GM21737 (cell line): ENCODE data around the gene TSPAN10.

Experiments used
- ATAC-seq: cut with Tn5 transposase; IDR thresholded peaks from one replicate; pipeline ENCODE4 v1.9.1; 2021; ENCODE audit warnings: mild to moderate bottlenecking, moderate library complexity; ENCODE audit not compliant: unreplicated experiment

TSPAN10 gene

DNA sequence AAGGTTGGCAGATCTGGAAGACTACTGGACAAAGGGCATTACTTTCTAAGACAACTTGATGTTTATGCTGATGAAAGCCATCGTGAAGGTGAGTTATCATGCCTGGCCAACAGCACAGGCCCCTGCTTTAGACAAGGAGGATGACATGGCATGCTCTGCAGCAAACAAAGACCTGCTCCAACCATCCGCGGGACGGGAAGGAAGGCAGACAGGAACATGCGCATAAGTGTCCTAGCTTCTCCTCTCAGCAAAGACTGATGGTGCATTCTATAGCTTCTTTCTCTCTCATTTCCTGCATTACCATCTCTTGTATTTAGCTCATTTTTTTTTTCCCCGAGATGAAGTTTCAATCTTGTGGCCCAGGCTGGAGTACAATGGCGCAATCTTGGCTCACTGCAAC lies 5.5 kb upstream of the TSPAN10 start:
- no peak for ATAC-seq

DNA sequence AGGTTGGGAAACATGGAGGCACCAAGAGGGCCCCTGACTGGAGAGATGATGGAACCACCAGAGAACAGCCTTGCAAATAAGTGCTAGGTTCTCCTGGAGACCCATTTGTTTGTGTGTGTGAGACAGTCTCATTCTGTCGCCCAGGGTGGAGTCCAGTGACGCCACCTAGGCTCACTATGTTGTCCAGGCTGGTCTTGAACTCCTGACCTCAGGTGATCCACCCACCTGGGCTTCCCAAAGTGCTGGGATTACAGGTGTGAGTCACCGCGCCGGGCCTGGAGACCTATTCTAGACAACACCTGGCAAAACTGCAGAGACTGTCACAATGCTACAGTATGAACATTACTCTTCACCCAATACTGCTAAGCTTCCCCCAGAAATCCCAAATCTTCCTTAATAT lies 1.6 kb upstream of the TSPAN10 start:
- no peak for ATAC-seq

DNA sequence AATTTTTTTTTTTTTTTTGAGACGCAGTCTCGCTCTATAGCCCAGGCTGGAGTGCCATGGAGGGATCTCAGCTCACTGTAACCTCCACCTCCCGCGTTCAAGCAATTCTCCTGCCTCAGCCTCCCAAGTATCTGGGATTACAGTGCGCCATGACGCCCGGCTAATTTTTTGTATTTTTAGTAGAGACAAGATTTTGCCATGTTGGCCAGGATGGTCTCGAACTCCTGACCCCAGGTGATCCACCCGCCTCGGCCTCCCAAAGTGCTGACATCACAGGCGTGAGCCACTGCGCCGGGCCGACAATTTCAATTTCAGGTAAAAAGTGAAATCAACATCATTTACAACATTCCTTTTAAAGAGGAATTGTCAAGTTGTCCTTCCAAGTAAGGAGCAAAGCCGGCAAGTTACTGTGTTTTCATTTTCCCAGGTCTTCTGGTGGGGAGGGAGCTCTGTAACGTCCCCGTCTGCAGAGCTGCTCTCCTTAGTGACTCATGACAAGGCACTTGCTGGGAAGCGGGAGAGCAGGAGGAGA lies 957 bp upstream of the TSPAN10 start:
- ATAC-seq, result no peak

DNA sequence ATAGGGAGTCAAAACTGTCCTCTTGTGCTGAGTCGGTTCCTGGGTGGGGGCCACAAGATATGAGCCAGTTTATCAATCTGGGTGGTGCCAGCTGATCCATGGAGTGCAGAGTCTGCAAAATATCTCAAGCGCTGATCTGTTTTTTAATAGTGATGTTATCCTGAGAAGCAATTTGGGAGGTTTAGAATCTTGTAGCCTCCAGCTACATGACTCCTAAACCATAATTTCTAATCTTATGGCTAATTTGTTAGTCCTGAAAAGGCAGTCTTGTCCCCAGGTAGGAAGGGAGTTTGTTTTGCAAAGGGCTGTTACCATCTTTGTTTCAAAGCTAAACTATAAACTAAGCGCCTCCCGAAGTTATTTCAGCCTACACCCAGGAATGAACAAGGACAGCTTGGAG lies 1.7 kb downstream of the TSPAN10 start:
- no peak for ATAC-seq

DNA sequence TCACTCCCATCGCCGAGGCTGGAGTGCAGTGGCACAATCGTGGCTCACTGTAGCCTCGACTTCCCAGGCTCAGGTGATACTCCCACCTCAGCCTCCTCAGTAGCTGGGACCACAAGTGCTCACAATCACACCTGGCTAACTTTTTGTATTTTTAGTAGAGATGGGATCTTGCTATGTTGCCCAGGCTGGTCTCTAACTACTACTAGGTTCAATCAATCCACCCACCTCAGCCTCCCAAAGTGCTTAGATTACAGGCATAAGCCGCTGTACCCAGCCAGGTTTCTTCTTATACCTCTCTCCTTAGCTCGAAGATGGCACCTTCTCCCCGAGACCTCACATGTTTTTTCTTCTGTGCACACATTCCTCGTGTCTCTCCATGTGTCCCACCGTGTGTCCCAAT lies 3.0 kb downstream of the TSPAN10 start:
- ATAC-seq, result no peak

DNA sequence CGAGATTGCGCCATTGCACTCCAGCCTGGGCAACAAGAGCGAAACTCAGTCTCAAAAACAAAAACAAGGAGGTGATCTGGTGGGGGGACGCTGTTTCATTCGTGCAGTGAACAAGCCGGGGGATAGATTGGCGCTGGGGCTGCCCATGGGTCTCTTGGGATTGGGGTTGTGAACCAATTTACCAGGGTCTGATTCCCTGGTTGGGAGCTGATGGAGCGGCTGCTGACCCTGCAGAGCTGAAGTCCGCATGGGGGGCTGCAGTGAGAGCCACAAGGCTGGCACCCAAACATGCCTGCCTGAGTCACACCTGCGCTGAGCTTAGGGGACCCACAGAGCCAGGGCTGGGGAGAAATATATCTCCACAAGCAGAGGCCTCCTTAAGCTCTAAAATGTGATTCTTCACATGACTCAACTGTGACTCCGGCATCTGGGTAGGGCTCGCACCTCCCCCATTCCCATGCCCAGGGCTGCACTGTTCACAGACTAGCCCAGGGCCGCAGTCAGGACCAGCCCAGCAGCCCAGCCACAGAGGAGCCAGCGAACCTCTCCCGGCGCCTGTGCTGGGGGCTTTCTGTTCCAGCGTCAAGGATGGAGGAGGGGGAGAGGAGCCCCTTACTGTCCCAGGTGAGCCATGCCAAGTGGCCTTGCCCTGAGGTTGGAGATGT lies 5.0 kb downstream of the TSPAN10 start:
- ATAC-seq, result no peak

DNA sequence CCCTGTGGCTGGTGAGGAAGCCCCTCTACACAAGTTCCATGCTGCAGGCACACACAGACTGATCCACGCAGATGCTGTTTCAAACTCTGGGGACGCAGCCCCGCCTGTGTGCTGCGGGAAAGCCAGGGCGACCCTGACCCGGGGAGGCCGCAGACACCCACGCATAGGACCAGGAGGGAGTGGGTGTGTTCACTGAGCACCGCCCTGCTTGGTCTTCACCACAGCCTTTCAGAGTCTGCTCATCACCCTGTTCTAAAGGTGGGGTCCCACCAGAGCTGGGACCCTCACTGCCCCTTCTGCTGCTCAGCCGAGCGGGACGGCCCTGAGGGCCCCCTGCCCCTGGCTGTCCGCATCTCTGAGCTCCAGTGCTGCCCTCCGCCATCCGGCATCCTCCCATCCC lies 7.5 kb downstream of the TSPAN10 start:
- ATAC-seq, result no peak

DNA sequence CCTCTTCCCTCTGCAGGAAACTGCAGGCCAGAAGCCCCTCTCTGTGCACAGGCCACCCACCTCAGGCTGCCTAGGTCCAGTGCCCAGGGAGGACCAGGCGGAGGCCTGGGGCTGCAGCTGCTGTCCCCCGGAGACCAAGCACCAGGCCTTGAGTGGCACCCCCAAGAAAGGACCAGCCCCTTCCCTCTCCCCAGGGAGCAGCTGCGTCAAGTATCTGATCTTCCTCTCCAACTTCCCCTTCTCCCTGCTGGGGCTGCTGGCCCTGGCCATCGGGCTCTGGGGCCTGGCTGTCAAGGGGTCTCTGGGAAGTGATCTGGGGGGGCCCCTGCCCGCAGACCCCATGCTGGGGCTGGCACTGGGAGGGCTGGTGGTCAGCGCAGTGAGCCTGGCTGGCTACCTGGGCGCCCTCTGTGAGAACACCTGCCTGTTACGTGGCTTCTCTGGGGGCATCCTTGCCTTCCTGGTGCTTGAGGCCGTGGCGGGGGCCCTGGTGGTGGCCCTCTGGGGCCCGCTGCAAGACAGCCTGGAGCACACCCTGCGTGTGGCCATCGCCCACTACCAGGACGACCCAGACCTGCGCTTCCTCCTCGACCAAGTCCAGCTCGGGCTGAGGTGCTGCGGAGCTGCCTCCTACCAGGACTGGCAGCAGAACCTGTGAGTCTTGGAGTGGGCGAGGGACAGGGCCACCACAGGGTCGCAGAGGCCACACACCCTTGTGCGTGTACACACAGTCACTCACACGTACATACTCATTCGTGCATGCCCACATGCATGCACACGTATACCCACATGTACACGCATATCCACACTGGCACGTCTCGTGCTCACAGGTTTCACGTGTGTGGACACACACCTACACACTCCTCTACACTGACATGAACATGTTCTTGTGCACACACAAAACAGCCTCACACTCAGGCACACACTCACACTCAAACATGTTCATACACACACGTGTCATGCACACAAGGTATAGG lies 8.3 kb downstream of the TSPAN10 start:
- no peak for ATAC-seq

DNA sequence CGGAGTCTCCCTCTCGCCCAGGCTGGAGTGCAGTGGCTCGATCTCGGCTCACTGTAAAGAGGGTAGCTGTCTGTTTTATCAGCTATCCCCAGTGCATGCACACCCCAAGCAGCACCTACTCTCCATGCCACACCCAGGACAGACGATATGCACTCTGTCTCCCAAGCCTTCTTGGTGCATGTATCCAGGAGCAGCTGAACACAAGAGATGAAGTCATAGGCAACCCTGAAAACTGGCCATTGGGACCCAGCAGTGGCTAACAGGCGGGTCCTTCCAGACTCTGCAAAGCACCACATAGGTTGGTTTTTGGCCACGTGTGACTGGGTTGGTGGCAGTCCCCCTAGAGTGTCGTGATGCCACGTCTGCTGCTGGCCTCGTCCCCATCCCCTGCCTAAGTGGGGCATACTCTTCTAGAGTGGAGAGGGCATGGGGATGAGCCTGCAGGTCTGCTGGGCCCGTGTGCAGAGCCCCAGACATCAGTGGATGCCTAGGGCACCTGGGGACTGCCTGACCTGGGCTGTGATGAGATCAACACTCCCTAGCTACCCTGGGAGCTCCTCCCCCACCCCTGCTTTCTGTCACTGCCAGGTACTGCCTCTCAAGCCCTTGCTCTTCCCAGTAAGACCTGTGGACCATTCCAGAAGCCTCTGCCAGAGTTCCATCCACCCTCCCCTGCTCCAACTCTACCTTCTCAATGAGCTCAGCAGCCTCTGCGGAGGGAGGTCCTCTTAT lies 10.0 kb downstream of the TSPAN10 start:
- ATAC-seq, result no peak

DNA sequence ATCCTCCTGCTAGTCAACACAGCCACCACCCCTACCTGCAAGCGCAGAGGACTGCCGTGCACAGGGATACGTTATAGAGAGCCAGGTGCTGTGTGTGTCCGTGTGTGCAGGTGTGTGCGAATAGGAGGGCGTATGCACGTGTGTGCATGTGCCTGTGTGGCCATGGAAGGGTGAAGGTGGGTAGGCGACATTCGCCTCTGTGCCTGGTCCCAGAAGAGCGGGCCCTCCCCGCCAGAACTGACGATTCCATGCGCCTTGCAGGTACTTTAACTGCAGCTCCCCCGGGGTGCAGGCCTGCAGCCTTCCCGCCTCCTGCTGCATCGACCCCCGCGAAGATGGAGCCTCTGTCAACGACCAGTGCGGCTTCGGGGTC lies 10.6 kb downstream of the TSPAN10 start:
- no peak for ATAC-seq

DNA sequence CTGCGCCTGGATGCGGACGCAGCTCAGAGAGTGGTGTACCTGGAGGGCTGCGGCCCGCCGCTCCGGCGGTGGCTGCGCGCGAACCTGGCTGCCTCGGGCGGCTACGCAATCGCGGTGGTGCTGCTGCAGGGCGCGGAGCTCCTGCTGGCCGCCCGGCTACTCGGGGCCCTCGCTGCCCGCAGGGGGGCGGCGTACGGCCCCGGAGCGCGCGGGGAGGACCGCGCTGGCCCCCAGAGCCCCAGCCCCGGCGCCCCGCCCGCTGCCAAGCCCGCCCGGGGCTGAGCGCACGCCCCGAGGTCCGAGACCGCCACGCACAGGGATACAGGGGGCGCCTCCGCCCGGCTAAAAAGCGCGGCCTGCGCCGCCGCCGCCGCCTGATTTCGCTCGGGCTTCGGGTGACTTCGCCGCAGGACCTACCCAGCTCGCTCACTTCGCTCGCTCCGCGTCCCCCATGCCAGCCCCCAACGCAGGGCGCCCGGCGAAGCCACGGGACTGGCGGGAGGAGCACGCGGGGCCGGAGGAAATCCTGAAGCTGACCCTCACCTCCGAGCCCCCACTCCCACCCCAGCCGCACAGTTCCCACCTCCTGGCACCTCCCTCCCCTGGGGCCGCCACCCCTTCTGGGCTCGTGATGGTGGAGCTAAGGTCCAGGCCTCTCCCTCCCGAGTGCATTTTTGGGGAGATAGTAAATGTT lies 11.2 kb downstream of the TSPAN10 start:
- no peak for ATAC-seq

DNA sequence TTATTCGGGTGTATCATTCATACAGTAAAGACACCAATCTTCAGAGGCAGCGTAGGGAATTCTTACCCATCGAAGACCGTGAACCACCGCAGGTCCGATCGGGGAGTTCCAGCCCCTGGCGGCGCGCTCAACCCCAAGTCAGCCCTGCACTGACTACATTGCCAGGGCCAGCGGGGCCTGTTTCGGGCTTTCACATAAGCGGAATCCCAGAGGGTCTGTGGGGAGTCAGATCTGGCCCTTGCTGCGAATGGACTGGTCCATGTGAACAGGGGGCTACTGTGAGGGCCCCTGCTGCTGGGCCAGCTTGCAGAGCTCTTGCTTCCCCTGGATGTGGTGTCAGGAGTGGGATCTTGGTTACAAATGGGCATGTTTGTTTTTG lies 11.7 kb downstream of the TSPAN10 start:
- ATAC-seq, result no peak

DNA sequence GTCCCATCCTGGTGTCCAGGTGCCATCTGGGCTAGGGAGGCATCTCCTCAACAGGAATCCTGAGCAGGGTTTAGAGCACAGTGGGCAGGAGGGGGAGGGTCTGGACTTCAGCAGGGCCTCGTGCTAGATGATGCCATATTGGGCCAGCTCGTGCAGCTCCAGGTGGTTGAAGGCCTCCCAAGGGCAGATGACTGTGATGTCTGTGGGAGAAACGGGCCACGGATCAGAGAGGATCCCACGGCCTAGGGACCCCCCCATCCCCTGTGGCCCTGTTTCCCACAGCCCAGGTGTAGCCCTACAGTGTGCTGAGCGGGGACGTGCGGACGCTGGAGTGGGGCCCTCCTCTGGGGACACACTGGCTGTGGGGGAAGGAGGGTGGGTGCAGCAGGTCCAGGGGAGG lies 14.0 kb downstream of the TSPAN10 start:
- ATAC-seq, result no peak

DNA sequence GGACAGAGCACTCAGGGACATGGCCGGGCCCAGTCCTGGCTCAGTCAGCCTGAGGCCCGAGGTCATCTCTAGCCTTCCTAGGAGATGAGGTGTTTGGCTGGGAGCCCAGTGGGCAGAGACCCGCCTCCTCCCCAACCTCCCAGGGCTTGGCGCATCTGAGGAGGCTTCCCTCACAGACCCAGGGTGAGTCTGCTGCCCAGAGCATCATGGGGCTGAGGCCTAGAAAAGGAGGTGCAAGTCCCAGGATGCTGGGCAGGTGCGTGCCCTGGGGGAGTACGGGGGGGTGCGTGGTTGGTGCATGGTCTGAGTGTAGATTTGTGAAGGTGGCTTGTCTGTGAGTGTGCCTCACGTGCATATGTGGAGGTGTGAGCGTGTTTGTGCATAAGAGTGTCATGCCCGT lies 14.7 kb downstream of the TSPAN10 start:
- ATAC-seq, result no peak

DNA sequence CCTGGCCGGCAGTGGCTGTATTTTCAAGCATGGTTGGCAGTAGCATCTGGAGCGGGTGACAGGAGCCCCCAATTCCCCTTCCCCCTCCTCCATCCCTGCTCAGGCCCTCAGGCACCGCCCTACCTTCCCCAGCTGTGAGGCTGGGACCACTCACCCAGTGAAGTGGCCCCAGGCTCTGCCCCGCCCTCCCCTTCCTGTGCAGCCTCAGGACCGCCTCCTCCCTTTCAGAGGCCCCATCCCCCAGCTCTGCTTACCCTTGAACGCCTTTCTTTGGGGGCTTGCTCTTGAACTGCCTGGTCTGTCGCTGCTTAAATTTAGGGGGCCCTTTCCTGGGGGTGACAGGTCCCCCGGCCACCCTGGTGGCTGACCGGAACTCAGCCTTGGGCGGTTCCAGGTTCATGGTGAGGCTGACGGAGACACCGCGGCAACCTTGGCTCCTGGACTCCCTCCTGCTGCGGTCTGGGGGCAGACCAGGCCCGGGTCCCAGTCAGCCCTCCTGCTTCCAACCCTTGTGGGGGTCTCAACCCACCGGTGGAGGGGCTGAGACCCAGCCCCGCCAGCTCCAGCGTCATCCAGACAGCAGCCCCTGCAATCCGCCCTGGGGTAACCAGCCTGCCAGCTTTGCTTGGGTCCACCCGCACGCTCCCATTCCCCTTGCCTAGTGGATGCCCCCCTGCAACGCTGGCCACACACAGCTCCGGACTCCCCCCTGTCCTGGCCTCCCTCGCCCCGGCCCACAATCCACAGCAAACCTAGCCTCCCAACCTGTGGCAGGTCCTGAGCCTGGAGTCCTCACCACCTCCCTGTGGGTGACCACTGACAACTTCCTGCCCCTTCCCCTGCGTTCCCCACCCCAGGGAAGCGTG lies 16.1 kb downstream of the TSPAN10 start:
- no peak for ATAC-seq

DNA sequence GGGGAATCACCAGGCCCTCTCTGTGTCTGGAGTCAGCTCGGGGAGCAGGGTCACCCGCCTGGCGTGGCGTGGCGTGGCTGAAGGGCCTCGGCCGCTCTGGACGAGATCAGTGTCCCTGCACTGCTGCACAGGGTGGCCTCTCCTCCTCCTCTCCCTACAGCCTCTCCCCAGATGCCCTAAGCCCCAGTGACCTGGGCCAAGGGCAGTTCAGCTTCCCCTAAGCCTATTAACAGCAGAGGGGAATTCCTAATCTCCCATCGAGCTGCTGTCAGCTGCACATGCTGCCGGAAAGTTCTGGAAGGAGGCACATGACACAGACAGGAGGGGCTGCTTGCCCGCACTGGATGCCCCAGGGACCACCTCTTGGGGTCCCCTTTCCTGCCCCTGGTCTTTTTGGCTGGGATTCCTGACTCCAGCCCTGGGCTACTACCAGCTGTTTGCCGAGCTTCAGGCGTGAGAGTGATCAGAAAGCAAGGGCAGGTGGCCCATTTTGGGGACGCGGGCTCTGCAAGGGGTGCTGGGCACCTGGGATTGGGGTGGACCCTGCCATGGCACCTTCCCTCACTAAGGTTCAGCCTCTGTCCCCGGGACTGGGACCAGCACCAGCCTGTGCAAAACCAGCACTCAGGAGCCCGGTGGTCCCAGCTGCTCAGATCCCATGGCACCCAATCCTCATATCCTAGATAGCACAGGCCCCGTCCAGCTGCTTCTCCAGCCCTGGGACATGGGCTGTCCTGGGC lies 18.6 kb downstream of the TSPAN10 start:
- ATAC-seq, result no peak

DNA sequence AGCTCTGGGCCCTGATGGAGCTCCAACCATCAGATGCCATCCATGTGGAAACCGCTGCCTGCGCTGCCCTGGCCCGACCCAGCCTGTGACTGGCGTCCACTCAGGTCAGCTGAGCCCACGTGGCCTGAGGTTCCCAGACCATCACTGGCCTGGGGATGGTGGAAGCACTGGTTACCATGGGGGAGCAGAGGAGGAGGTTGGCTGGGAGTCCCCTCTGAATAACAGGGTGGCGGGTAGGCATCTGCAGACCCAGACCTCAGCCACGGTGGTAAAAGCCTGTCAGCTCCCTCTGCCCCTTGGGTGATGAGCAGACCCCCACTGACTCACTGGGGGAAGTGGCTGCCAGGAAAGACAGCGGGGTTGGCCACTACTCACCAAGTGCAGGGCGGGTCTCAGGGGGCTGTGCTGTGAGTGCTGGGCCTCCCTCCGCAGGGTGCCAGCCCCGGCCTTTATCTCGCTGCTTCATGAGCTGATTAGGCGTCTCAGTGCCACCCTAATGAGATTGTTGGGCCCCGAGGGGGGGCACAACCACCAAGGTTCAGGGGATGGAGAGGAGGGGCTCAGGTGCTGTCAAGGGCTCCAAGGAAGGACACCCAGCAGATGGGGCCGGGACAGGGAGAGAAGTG lies 19.2 kb downstream of the TSPAN10 start, which contains the start of gene PDE6G:
Gene PDE6G (minus strand): TSS at position 425 of the 626 bp plus-strand sequence. CDS start 3,237 bp downstream, outside the sequence.
- ATAC-seq, result no peak

DNA sequence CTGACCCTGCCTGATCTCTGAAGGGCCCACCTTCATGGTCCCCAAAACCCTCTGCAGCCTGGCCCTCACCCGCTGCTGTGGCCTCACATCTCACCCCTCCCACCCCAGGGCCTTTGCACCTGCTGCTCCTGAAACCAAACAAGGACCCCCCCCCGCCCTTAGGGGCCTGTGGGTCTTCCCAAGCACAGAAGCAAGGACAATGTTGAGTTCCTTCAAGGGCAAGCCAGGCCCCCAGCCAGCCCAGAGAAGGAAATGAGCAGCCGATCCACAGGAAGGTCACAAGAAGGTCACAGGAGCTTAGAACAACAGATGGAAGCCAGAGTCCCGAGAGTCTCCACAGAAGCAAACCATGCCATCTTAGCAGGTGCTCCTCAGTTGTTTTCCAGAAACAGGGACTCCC lies 19.8 kb downstream of the TSPAN10 start:
- no peak for ATAC-seq

DNA sequence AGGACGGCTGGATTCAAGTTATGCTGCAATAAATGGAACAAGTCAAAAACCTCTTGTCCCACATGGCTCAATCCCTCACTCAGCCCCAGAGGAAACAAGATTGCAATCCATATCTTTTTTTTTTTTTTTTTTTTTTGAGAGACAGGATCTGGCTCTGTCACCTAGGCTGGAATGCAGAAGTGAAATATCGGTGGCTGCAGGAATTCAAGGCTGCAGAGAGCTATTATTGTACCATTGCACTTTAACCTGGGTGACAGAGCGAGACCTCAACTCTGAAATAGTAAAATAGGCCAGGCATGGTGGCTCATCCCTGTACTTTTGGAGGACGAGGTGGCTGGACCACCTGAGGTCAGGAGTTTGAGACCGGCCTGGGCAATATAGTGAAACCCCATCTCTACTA lies 22.0 kb downstream of the TSPAN10 start:
- ATAC-seq, result no peak
